Esophagus muscularis mucosa (tissue), 4 donors: ENCODE data around the gene PIWIL4. TPM values are rescaled to one million over a fixed set of nuclear protein-coding genes. Genes with fewer than 3 reads are reported as not detected.

Experiments
- DNase-seq: peaks from one replicate; pipeline ENCODE4 v3.0.0-alpha.2; 2017; ENCODE audit errors: extremely low spot score
- H3K27ac ChIP-seq, 4 donors: fragments of 200-600 bp; sonication (generic); replicated peaks in 1 of 4; 1 replicate in 3 of 4; 2 replicates in 1 of 4; pipeline ENCODE4 v1.5.1; 2016 to 2019; ENCODE audit warnings: mild to moderate bottlenecking in 1 of 4
- H3K27me3 ChIP-seq, 4 donors: fragments of 200-600 bp; sonication (generic); one replicate each; pipeline versions ENCODE4 v1.5.1 to v1.6.0; 2016 to 2019
- H3K36me3 ChIP-seq, 4 donors: fragments of 200-600 bp; sonication (generic); one replicate each; pipeline ENCODE4 v1.5.1; 2016 to 2019
- H3K4me1 ChIP-seq, 4 donors: fragments of 200-600 bp; sonication (generic); one replicate each; pipeline ENCODE4 v1.5.1; 2016 to 2019
- H3K4me3 ChIP-seq, 4 donors: fragments of 200-600 bp; sonication (generic); 1 replicate in 2 of 4; 2 replicates in 2 of 4; pipeline ENCODE4 v1.5.1; 2016 to 2019; ENCODE audit warnings: mild to moderate bottlenecking in 4 of 4, moderate library complexity in 1 of 4
- H3K9me3 ChIP-seq, 4 donors: fragments of 200-600 bp; sonication (generic); 1 replicate in 3 of 4; 2 replicates in 1 of 4; pipeline ENCODE4 v1.5.1; 2016 to 2019
- EP300 ChIP-seq: sonication (generic); formaldehyde crosslinking; IDR thresholded peaks from one replicate; pipeline ENCODE4 v1.6.1; 2017; ENCODE audit warnings: antibody characterized with exemption
- POLR2A ChIP-seq: fragments of 450-650 bp; IDR thresholded peaks from one replicate; pipeline ENCODE4 v1.6.1; 2017; ENCODE audit warnings: antibody characterized with exemption, moderate library complexity, mild to moderate bottlenecking, low read depth
- POLR2AphosphoS5 ChIP-seq, 2 donors: sonication (generic); formaldehyde crosslinking; IDR thresholded peaks; one replicate each; pipeline ENCODE4 v1.6.1; 2017; ENCODE audit warnings: antibody characterized with exemption in 2 of 2
- WGBS: methylation state at CpG from one replicate; pipeline ENCODE4 v1.1.5; 2018; 5-methylcytosine and 5-hydroxymethylcytosine counted together
- intact Hi-C: fragments of 100-400 bp; cut with DNase I; formaldehyde crosslinking; loops from one replicate; pipeline ENCODE4 v1.15.1; 2023
- total RNA-seq, 4 donors: library from RNA; depleted of rRNA; stranded (reverse); fragments of >200 nt; gene quantifications; one replicate each; pipeline versions ENCODE4 v1.1.0 to v1.2.1, GENCODE V29; 2016
- TF ChIP-seq, protein P1 (sequence below), 3 experiments: fragments of 200-600 bp in 2 of 3; fragments of 450-650 bp in 1 of 3; sonication (generic) in 2 of 3; IDR thresholded peaks; one replicate each; pipeline ENCODE4 v1.5.1; 2017 to 2019; ENCODE audit warnings: antibody characterized with exemption in 3 of 3, mild to moderate bottlenecking in 2 of 3, moderate library complexity in 1 of 3

PIWIL4 gene
- total RNA-seq, 4 donors from 2014 or later, result 3.2 to 4.5 (median 4.1) TPM

DNA sequence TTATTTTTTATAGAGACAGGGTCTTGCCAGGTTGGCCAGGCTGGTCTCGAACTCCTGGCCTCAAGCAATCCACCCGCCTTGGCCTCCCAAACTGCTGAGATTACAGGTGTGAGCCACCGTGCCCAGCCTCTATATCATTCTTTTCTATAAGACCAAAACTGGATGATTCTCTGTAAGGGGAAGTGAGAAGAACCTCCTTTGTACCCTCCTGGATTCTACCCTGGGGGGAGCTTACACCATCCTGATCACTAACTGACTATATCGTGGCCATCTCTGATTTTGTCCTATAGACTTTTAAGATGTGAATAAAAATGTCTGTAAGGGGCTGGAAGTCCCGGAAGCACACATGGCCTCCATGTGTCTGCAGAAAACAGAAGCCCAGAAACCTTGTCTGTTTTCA is 9.1 kb downstream of the PIWIL4 start:
- Histone ChIP-seq H3K9me3 (no peaks in the 10 kb centered on the region), H3K27me3 (no peaks in the 10 kb centered on the region), H3K36me3 (no peaks in the 10 kb centered on the region), H3K27ac (no peak overlapping the region), H3K4me1 (no peaks in the 10 kb centered on the region), H3K4me3 (no peak overlapping the region)
- no peak for TF ChIP-seq POLR2A
- TF ChIP-seq, protein P1, sequence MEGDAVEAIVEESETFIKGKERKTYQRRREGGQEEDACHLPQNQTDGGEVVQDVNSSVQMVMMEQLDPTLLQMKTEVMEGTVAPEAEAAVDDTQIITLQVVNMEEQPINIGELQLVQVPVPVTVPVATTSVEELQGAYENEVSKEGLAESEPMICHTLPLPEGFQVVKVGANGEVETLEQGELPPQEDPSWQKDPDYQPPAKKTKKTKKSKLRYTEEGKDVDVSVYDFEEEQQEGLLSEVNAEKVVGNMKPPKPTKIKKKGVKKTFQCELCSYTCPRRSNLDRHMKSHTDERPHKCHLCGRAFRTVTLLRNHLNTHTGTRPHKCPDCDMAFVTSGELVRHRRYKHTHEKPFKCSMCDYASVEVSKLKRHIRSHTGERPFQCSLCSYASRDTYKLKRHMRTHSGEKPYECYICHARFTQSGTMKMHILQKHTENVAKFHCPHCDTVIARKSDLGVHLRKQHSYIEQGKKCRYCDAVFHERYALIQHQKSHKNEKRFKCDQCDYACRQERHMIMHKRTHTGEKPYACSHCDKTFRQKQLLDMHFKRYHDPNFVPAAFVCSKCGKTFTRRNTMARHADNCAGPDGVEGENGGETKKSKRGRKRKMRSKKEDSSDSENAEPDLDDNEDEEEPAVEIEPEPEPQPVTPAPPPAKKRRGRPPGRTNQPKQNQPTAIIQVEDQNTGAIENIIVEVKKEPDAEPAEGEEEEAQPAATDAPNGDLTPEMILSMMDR (IDR thresholded peaks at IDR 0.05), result no peak
- TF ChIP-seq EP300, result no peak
- TF ChIP-seq POLR2AphosphoS5 (IDR thresholded peaks at IDR 0.05), result no peak
- 83% methylated on average over 5 of the region's 5 CpGs for WGBS
- intact Hi-C loops, result no loop called here
- DNase-seq, result no peak

DNA sequence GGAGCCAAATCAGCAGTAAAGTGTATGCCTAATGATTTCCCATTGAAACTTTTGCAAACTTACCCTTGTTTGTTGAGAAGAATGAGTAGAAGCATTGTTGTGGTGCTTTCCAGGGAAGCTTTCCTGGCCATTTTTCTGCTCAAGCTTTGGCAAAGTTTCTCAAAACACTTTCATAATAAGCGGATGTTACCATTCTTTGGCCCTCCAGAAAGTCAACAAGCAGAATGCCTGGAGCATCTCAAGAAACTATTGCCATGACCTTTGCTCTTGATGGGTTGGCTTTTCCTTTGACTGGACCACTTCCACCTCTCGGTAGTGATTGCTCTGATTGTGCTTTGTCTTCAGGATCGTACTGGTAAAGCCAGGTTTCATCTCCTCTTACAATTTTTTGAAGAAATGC is 10.7 kb downstream of the PIWIL4 start:
- 71% methylated on average over 3 of the region's 3 CpGs for WGBS
- H3K4me3 ChIP-seq, result no peak overlapping the region
- H3K9me3 ChIP-seq, result no peaks in the 10 kb centered on the region
- no peak for DNase-seq
- H3K36me3 ChIP-seq, result no peaks in the 10 kb centered on the region
- intact Hi-C loops, result no loop called here
- TF ChIP-seq, protein P1 (IDR thresholded peaks at IDR 0.05), result no peak
- TF ChIP-seq POLR2A (no peak), POLR2AphosphoS5 (IDR thresholded peaks at IDR 0.05) (no peak), EP300 (no peak)
- no peak overlapping the region for H3K27ac ChIP-seq
- H3K4me1 ChIP-seq, result no peaks in the 10 kb centered on the region
- no peaks in the 10 kb centered on the region for H3K27me3 ChIP-seq

DNA sequence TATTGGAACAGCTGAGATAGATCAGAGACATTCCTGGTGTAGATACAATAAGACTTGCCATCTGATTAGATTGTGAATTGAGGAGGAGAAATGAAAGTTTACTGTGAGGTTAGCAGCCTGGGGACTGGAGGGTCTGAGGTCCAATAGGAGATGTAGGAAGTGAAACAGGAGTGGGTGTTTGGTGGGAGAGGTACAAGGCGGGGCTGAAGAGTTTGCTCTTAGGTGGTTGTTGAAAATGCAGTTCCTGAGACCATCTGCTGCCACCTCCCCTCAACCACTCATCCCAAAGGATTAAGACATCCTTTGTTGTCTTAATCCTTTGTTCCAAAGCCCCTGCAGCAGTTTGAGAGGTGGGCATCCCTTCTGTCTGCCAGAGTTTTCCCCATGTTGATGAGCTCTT is 14.8 kb downstream of the PIWIL4 start:
- intact Hi-C loops, result no loop called here
- TF ChIP-seq POLR2AphosphoS5 (IDR thresholded peaks at IDR 0.05), result no peak
- no peak for TF ChIP-seq POLR2A
- TF ChIP-seq, protein P1 (IDR thresholded peaks at IDR 0.05), result no peak
- no peak for TF ChIP-seq EP300
- WGBS, result 90% methylated on average over 1 of the region's 1 CpG
- Histone ChIP-seq H3K4me3 (no peak overlapping the region), H3K4me1 (peaks cover 0 to 12% (median 0%) of the 10 kb centered on the region in 4 donors), H3K36me3 (no peaks in the 10 kb centered on the region), H3K9me3 (no peaks in the 10 kb centered on the region), H3K27ac (no peak overlapping the region), H3K27me3 (no peaks in the 10 kb centered on the region)
- DNase-seq, result no peak

DNA sequence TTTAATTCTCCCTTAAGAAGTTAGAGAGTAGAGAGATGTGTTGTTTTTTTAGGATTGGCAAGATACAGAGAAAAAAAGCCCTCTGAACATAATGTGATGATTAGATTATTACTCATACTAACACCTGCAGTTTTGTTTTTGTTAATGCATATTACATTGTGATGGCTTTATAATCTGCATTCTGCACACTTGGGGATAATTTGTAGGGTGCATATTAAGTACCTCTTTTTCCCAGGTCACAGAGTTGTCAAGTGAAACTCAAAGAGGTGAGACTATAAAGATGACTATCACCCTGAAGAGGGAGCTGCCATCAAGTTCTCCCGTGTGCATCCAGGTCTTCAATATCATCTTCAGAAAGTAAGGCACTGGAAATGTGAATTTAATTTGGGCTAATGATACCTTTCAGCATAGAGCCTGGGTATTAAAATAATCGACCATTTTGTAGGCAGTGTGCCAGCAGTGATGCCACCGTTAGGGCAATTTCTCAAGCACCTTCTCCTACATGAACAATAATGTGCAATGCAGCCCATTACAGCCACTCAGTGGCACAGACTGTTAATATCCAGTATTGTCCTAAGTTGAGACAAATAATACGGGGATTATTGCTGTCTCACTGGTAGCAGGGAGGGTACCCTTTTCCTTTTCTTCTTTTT is 16.2 kb downstream of the PIWIL4 start:
- Histone ChIP-seq H3K27me3 (no peaks in the 10 kb centered on the region), H3K36me3 (peaks cover 0 to 4% (median 0%) of the 10 kb centered on the region in 4 donors), H3K4me3 (no peak overlapping the region), H3K4me1 (peaks cover 0 to 12% (median 0%) of the 10 kb centered on the region in 4 donors), H3K27ac (no peak overlapping the region), H3K9me3 (no peaks in the 10 kb centered on the region)
- 65% methylated on average over 4 of the region's 4 CpGs for WGBS
- no peak for TF ChIP-seq POLR2AphosphoS5 (IDR thresholded peaks at IDR 0.05)
- no peak for TF ChIP-seq EP300
- intact Hi-C loops, result no loop called here
- no peak for DNase-seq

DNA sequence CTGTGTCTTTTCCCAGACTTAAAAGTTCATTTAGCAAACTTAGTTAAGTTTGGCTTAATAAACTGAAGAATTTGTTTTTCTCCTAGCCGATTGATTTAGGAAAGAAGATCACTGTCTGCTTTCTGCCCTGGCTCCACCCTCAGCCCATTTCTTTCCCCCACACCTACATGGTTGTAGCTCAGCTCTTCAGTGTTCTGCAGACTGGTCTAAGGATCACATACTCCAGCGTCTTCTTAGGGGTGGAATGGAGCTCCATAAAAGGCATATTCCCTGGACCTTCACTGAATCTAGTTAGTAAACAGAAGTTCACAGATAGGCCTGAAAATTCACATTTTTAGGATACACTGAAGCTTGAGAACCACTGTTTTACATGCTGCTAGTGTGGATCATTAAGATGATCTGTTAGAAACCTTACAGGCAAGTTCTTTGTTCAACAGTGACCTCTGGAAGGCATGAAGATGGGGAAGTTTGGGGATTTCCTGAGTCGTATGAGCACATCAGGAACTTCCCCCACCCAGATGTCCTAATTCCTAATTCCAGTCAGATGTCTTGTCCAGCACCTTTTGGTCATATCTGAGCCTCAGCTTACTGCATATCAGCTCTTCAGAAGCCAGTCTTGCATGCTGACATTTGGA is 16.8 kb downstream of the PIWIL4 start:
- no peak overlapping the region for H3K27ac ChIP-seq
- no peaks in the 10 kb centered on the region for H3K27me3 ChIP-seq
- peaks cover 0 to 12% (median 0%) of the 10 kb centered on the region in 4 donors for H3K4me1 ChIP-seq
- peaks cover 0 to 7% (median 0%) of the 10 kb centered on the region in 4 donors for H3K36me3 ChIP-seq
- H3K9me3 ChIP-seq, result no peaks in the 10 kb centered on the region
- no peak overlapping the region for H3K4me3 ChIP-seq
- no peak for DNase-seq
- TF ChIP-seq POLR2A (no peak), EP300 (no peak)
- intact Hi-C loops, result no loop called here
- WGBS, result 45% methylated on average over 3 of the region's 3 CpGs
